GM23338 (cell line): ENCODE data around the gene BPI.
A peak's percentile ranks its signal among the peaks of the same experiment; 100 is the strongest.

Experiments used
- CREB1 ChIP-seq: fragments of 250-450 bp; sonication (Bioruptor Pico); IDR thresholded peaks from 2 replicates; pipeline ENCODE4 v1.5.0; 2020; ENCODE audit warnings: low read depth, mild to moderate bottlenecking, moderate library complexity
- CTCF ChIP-seq, 2 experiments: fragments of 200-600 bp in 1 of 2; sonication (generic) in 1 of 2; conservative IDR thresholded peaks; 2 replicates each; pipeline versions ENCODE4 v1.5.1 to v1.6.1; 2016 to 2017; ENCODE audit warnings: antibody characterized with exemption in 2 of 2, low read depth in 2 of 2, mild to moderate bottlenecking in 2 of 2, moderate library complexity in 1 of 2
- ETS1 ChIP-seq: IDR thresholded peaks from 2 replicates; pipeline ENCODE4 v1.6.1; 2016; ENCODE audit warnings: antibody characterized with exemption
- EZH2 ChIP-seq: fragments of 200-600 bp; sonication (generic); IDR thresholded peaks from one replicate; pipeline ENCODE4 v1.8.0; 2017; ENCODE audit warnings: antibody characterized with exemption, mild to moderate bottlenecking, low read depth; ENCODE audit not compliant: unreplicated experiment
- EZH2phosphoT487 ChIP-seq: fragments of 200-600 bp; sonication (generic); IDR thresholded peaks from one replicate; pipeline ENCODE4 v1.8.1; 2018; ENCODE audit warnings: antibody characterized with exemption; ENCODE audit not compliant: unreplicated experiment
- JUNB ChIP-seq: IDR thresholded peaks from one replicate; pipeline ENCODE4 v1.6.1; 2016; ENCODE audit warnings: antibody characterized with exemption; ENCODE audit not compliant: unreplicated experiment
- NANOG ChIP-seq: IDR thresholded peaks from 2 replicates; pipeline ENCODE4 v1.6.1; 2016; ENCODE audit warnings: antibody characterized with exemption, borderline replicate concordance
- POLR2AphosphoS5 ChIP-seq: IDR thresholded peaks from 2 replicates; pipeline ENCODE4 v1.6.1; 2016; ENCODE audit warnings: antibody characterized with exemption, low read depth
- REST ChIP-seq: IDR thresholded peaks from one replicate; pipeline ENCODE4 v1.6.1; 2018; ENCODE audit warnings: antibody characterized with exemption; ENCODE audit not compliant: unreplicated experiment
- STAT1 ChIP-seq: IDR thresholded peaks from one replicate; pipeline ENCODE4 v1.6.1; 2016; ENCODE audit warnings: antibody characterized with exemption; ENCODE audit not compliant: unreplicated experiment
- ZNF331 ChIP-seq: fragments of 250-450 bp; sonication (Bioruptor Pico); IDR thresholded peaks from 2 replicates; pipeline ENCODE4 v1.5.0; 2020; ENCODE audit warnings: low read depth, mild to moderate bottlenecking, moderate library complexity

GRCh38 chr20:38337561-38338140 is 33.7 kb downstream of the BPI start:
- TF ChIP-seq POLR2AphosphoS5 (no peak), CTCF (conservative IDR thresholded peaks at IDR 0.05; ENCODE audit: low read depth in 2 of 2) (peak; percentile 98 to 100), REST (no peak), EZH2phosphoT487 (no peak), EZH2 (no peak), STAT1 (no peak), ETS1 (no peak), NANOG (no peak), CREB1 (CRISPR knock-in tag) (peak; percentile 78), JUNB (no peak), ZNF331 (CRISPR knock-in tag) (no peak)
